HG03139 (cell line): ENCODE results near the gene TMBIM4.
A peak's percentile ranks its signal among the peaks of the same experiment; 100 is the strongest.

Experiments
- ATAC-seq: cut with Tn5 transposase; IDR thresholded peaks from one replicate; pipeline ENCODE4 v1.9.1; 2021; ENCODE audit not compliant: unreplicated experiment

Gene TMBIM4

DNA sequence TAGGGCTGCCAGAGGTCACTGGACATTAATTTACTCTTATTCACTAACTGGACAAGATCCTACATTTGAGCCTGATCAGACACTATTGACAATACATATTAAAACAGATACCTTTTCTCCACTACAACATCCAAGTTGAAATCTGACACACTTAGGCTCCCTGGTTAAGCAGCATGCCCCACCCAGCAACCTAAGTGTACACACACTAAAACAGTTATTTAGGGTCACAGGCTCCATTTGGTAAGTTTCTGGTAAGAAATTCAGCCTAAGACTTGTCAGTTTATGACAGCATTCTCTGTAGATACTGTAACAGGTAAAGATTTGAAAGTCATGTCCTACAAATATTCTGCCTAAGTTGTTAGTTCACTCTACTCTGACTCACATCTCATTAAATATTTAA is 27.0 kb downstream of the TMBIM4 start:
- ATAC-seq, result no peak

DNA sequence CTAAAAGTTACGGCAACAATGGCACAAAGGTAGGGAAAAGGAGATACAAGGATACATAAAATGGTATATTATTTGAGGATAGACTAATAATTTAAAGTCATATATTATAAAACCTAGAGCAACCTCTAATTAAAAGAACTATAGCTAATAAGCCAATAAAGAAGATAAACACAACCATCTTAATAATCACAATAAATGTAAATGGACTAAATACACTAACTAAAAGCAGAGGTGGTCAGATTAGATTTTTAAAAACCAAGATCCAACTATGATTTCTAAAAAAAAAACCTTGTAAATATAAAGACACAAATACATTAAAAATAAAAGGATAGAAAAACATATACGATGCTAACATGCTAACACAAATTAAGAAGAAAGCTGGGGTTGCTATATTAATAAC is 28.5 kb downstream of the TMBIM4 start:
- no peak for ATAC-seq

DNA sequence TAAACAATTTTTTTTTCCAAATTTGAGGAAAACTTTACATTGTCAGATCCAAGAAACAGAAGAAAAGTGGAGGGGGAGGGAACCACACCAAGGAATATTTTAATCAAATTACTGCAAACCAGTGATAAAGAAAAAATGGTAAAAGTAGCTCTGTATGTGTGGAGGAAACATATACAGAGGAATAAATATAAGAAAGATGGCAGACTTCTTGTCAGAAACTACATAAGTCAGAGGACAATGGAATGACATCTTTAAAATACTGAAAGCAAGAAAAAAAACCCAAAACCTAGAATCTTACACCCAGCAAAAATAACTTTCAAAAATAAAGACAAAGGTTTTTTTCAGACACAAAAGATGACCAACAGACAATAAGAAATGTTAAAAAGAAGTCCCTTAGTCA is 29.1 kb downstream of the TMBIM4 start:
- no peak for ATAC-seq

DNA sequence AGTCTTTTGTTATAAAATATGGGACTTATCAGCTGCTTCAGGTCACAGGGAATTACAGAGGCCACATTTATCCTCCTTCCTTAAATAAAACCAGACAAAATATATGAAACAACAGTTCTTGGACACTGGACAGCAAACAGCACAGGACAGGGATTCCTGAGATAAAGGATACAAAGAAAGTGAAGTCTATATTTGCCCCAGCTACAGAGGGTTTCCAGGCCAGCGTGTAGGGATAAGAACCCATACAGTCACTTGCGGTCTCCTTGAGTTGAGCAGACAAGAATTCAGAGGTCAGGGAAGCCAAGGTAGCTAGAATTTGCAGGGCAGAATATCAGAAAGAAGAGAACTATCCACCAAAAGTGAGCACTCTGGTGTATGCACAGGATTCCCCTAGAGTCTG is 30.5 kb downstream of the TMBIM4 start:
- no peak for ATAC-seq

DNA sequence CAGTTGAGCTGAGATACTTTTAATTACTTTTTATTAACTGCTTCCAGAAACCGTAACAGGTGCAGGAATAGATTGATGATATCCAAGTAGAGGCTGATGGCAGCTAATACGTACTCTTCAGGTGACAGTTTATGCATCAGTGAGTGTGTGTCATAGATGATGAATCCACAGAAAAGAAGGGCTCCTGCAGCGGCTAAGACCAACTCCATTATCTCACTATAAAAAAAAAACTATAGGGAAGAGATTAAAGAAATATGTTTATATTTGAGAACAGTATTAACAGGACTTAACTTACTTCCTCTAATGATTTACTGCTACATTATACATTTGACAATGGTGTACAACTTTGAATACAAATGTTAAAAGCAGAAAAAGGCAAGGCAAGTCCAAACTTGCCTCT is 31.9 kb downstream of the TMBIM4 start:
- no peak for ATAC-seq

DNA sequence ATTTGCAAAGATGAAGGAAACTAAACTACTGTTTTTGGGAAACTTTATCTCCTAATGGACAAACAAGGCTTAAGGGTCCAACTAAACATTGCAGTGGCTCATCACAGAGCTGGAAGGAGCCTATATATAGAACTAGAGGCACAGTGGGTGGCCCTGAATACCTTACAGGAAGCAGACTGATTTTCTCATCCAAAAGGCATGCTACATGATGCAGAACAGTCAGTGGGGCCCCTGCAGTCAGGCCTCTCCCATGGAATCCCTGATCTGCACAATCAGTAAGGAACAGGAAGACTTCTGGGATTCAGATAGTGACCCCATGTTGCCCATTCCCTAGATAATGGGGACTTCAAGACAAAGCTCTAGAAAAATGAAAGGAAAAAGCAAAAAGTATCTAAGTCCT is 37.4 kb downstream of the TMBIM4 start:
- ATAC-seq, result no peak

DNA sequence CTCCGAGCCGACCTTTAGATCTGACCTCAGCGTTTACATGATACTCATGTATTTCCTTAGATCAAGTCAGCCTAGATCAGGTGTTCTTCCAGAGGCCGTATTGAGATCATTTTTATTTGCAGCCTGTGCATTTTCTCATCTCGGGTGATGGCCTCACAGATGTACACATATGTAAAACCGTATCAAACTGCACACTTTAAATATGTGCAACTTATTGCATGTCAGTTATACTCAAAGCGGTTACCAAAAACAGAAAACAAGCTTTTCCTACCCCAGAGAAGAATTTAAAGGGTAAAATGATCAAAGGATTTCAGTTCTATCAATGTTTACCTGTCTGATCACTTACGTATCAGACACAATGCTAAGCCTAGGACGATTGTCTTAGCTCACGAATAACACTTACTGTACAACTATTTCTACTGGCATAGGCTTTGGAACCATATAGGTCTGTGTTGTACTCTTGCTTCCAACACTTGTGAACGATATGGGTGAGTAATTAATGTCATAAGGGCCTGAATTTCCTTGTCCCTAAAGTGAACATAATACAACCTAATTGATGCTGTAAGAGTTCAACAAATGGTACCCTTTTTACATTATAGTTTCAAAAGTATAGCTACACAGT is 38.6 kb downstream of the TMBIM4 start:
- peak; percentile 8 for ATAC-seq

DNA sequence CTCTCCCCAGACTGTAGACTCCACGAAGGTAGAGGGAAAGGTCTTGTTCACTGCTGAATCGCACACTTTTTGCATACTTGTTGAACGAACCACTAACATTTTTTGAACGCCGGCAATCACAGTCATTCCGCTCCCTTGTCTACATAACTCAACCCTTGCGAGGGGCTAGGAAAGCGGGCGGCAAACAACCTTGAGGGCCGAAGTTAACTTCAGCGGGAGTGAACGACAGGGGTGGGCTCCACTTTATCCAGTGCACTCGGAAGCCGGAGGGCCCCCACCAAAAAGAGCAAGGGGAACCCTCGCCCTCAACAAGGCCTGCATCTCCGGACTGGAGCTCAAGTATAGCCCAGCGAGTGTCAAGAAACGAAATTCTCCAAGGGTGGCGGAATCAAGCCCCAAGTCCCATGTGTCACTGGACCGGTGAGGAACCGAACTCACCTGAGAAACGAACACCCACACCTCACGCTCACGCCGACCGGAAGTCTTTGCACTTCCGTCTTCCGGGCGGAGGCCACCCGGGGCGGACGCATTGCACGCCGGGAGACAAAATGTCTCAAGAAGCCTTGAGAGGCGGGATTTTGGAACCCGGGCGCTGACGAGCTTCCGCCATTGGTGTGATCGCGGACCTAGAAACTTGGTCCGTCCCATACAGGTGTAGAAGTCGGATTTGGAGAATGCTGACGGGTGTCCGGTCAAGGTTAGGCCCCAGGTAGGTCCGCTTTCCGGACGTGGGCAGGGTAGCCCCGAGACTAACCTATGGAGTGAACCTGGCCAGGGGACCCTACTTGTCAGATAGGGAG is 39.3 kb downstream of the TMBIM4 start, which contains the start of gene LLPH:
Gene LLPH (minus strand): TSS at position 484 of the 800 bp plus-strand sequence. CDS start 1,644 bp downstream, outside the sequence.
- ATAC-seq, result peak; percentile 97

DNA sequence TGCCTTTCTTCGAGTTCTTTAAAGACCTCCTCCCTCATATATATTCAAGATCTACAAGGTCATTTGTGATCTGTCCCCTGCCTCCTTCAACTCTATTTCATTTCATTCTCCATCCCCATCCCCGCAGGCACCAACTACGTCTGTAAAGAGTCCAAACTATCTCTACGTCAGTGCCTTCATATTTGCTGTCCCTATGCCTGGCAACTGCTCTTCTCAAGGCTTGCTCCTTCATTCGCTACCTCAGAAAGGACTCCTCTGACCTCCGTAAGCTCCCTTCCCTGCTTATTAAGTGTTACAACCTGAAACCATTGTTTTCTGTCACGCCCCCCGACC is 39.9 kb downstream of the TMBIM4 start:
- no peak for ATAC-seq

DNA sequence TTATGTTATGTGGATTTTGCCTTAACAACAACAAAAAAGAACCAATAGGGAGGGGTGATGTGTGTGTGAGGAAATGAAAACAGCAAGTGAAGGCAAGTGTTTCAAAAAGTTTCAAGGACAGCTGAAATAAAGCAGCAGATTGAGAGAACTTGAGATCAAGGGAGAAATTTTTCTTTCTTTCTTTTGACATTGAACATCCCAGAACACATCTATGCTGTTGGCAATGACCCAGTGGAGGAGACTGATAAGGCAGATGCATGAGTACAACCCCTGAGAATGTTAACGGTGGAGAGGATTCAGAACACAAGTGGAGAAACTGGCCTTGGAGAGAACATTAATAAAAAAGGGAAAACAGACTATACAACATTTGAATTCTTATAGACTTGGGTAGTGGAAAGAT is 42.1 kb downstream of the TMBIM4 start:
- no peak for ATAC-seq

DNA sequence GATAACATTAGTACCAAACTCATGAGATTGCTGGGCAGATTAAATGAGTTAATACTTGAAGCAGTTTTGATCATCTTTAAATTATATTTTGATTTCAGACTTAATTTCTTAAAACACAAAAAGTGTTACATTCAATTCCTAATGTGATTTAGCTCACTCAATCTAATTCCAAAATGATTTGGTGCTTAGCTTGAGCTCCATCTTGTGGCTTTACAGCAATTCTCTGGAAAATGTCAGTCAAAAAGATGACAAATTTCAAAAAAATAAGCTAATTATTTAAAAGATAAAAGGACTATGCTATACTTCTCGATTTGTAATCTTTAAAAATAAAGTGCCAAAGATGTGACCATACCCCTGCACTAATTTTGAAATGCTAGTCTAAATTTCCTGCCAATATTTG is 49.3 kb downstream of the TMBIM4 start:
- ATAC-seq, result no peak

DNA sequence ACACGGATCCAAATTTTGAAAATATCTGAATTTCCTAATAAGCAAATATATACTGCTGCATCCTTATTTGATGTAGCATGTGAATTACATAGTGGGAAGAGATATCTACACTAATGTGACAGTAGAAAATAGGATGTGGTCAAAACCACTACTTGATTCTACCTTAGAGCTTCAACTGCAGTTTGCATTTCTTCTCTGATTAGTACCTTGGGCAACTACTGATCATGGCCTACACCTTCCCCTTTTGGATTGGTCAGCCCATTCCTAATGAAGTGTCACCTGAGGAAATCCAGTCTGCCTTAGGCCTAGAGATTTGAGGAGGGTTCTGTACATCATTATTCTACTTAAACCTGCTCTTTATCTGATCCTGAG is 49.9 kb downstream of the TMBIM4 start:
- ATAC-seq, result no peak

DNA sequence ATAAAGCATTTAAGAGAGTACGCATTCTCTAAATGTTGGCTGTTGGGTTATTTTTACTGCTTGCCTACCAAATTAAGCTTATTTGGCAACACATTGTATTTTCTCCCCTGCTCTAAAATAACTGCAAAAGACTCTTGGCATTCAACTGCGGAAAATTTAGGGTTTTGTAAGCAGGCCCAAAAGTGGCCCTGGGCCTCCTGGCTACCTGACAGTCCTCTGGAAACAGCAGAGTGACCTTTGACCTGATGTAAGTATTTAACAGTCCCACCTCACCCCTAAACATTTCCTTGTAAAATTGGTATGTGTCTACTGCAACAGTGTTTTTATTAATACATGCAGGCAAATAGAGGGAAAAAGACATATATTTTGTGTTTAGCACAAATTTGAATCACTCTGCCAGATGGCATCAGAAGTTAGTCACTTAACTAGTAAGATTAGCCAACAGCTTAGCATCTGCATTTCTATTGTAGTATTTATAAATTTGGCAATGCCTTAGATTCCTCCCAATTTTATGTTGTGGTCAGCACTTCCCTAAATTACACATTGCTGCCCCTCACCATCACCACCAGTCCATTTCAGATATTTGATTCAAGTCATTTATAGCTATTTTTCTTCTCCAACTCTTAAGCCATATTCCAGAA is 50.4 kb downstream of the TMBIM4 start:
- no peak for ATAC-seq

DNA sequence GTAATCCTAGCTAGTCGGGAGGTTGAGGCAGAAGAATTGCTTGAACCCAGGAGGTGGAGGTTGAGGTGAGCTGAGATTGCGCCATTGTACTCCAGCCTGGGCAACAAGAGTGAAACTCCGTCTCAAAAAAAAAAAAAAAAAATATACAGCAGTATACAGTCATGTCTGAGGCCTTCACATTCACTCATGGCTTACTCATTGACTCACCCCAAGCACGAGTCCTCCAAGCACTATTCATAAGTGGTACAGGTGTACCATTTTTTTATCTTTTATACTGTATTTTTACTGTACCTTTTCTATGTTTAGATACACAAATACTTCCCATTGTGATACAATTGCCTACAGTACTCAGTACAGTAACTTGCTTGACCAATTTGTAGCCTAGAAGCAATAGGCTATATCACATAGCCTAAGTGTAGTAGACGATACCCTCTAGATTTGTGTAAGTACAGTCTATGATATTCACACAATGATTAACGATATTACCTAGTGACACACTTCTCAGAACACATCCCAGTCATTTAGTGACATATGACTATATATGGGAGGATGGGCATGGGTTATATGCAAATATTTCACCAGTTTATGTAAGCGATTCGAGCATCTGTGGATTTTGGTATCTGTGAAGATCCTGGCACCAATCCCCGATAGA is 51.4 kb downstream of the TMBIM4 start:
- no peak for ATAC-seq

DNA sequence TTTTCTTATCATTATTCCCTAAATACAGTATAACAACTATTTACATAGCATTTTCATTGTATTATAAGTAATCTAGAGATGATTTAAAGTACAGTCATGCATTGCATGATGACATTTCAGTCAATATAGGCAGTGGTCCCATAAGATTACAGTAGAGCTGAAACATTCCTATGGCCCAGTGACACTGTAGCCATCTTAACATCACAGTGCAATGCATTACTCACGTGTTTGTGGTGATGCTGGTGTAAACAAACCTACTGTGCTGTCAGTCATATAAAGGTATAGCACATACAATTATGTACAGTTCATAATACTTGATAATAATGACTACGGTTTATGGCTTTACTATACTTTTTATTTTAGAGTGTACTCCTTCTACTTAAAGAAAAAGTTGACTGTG is 52.6 kb downstream of the TMBIM4 start:
- ATAC-seq, result no peak

DNA sequence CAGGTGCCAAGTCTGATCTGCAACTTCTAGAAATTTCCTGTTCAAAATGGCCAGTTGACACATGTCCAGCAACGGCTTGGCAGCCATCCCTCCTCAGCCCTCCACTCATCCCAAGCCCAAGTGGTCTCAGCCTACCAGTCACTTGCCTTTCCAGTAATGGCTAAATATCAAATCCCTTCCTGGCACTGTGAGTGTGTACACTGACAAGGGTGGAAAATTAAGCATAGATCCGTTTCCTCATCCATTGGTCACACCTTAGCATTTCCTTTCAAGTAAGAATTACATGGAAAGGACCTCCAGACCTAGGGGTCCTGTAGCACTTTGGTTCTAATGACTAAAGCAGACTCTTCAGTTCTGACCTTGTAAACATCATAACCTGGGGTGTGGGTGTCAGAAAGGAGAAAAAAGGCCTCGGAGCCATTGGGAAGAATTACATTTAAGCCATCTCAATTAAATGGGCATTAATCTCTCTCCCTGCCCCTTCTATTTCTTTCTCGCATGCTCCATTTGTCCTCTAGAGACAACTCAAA is 54.7 kb downstream of the TMBIM4 start:
- no peak for ATAC-seq

DNA sequence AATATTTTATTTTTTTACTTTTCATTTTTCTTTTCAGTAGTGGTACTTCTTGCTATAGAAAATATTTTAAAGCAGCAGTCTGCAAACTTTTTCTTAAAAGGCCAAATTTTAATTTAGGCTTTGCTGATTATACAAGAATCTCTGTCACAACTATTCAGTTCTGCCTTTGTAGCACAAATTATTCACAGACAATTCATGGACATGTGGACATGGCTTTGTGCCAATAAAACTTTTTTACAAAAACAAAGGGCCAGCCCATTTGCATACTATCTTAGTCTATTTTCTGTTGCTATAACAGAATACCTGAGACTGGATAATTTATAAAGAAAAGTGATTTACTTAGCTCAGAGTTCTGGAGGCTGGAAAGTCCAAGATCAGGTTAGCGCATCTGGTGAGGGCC is 56.3 kb downstream of the TMBIM4 start:
- ATAC-seq, result no peak

DNA sequence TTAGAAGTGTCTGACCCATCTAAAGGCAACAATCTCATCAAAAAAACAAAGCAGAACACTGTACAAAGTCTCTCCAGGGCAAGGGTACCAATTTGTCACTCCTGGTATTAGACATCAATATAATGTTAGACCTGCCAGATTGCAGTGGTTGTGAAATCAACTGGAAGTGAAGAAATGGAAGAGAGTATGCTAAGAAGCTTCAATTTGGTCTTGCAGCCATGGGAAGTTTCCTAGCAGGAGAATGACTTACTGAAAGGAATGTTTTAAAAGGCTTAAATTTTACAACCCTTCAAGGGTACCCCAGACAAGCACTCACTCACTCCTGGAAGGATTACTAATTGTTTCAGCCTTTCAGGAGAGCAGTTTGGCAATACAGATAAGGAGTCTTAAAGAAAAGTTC is 58.2 kb downstream of the TMBIM4 start:
- no peak for ATAC-seq

DNA sequence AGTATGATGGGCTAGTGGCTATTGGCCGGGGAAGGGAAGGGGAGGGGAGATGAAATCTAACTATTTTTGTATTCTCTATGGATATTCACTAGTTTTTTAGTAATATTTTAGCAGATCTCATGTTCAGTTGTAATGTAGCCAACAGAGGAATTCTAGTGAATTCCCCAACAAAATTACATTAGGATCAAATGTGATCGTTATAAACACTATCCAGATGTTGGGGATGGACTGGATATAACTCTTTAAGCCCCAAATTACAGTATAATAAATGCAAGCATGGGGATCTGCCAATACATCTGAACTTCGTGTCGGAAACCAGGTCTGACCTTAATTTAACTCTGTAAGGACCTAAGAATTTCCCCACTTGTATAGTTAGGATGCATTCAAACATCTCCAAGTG is 60.7 kb downstream of the TMBIM4 start:
- no peak for ATAC-seq

DNA sequence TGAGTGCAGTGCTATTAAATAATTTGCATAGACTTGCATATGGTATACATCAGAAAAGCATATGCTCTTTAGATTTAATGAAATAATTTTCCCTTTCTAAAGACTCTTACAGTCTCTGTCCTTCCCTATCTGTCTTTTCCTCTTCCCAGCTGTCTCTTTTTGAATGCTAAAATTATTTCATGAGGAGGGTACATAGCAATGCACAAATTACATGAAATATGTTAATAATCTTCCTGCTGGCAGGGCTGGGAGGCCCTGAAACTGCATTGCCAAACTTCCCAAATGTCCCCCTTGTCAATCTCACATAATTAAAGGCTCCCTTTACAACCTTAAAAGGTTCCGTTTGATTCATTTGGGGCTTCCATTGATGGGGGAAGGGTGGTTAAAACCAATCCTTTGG is 61.4 kb downstream of the TMBIM4 start:
- no peak for ATAC-seq

DNA sequence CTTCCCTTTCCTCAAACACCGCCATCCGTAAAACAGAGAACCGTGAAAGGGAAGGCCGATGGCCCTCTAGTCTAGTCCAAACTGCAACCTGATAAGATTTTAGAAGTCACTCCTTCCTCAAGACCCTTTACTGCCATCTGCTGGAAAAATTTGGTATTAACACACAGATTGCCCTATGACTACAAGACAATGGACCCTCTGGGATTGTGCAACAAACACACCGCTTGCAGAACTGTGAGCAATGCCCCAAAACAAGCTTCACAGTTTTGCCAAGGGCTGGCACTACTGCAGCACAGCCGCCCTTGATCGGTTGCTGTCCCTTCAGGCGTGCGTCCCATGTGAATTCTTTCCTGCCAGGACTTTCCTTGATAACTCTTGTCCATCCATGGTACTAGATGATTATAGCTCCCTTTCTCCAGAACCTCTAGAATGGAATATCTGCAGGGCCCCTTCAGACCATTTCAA is 62.3 kb downstream of the TMBIM4 start:
- ATAC-seq, result peak; percentile 89
